GM12875 (cell line): Measurements from ENCODE around the gene ZBTB47.

Experiments used
- H3K4me3 ChIP-seq: one replicate; pipeline ENCODE4 v1.5.1; 2011; ENCODE audit warnings: low read depth, low read length, control low read depth
- CTCF ChIP-seq: IDR thresholded peaks from 2 replicates; pipeline ENCODE4 v1.5.1; 2011; ENCODE audit warnings: low read depth, mild to moderate bottlenecking, control low read depth, inconsistent platforms, low read length, moderate library complexity, borderline replicate concordance; ENCODE audit not compliant: insufficient read depth

Gene ZBTB47

GRCh38 chr3:42665050-42665878 lies 11.8 kb downstream of the ZBTB47 start:
- H3K4me3 ChIP-seq, result no peak overlapping the region
- TF ChIP-seq CTCF, result no peak

DNA sequence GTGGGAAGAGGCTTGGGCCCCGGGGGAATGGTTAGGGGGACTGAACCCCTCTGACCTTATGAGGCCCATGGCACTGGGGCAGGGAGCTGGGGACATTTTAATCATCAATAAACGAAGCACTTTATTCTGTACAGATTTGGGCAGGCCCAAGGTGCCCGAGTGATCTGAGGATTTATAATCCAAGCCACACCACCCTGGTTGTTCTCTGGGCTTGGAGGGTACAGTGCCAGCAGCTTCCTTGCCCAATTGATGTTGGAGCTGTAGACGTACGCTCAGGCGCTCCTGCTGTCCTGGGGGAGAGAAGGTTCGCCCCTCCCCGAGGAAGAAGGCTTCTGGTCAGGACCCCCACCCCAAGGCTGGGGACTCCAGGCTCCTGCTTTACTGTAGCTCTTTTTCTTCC lies 12.5 kb downstream of the ZBTB47 start:
- no peak overlapping the region for H3K4me3 ChIP-seq
- no peak for TF ChIP-seq CTCF

GRCh38 chr3:42666577-42666998 lies 13.1 kb downstream of the ZBTB47 start:
- no peak for TF ChIP-seq CTCF
- no peak overlapping the region for H3K4me3 ChIP-seq

DNA sequence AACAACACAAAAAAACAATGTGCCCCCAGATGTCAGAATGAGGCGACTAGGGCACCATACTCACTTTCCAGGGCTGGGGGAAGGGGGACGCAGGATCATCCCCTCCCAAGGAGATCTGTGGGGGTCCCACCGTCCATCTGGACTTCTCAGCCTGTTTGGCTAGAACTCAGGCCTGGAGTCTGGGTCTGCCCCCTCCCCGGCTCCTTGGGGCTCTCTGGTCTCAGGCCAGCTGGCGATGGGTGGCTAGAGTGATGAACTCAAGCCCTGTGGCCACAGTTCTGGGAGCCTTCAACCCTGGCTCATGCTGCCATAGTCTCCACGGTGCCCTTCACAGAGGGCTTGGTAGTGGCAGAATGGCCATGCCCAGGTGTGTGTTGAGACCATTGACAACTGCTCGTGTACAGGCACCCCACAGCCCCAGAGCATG lies 13.6 kb downstream of the ZBTB47 start:
- H3K4me3 ChIP-seq, result no peak overlapping the region
- no peak for TF ChIP-seq CTCF

DNA sequence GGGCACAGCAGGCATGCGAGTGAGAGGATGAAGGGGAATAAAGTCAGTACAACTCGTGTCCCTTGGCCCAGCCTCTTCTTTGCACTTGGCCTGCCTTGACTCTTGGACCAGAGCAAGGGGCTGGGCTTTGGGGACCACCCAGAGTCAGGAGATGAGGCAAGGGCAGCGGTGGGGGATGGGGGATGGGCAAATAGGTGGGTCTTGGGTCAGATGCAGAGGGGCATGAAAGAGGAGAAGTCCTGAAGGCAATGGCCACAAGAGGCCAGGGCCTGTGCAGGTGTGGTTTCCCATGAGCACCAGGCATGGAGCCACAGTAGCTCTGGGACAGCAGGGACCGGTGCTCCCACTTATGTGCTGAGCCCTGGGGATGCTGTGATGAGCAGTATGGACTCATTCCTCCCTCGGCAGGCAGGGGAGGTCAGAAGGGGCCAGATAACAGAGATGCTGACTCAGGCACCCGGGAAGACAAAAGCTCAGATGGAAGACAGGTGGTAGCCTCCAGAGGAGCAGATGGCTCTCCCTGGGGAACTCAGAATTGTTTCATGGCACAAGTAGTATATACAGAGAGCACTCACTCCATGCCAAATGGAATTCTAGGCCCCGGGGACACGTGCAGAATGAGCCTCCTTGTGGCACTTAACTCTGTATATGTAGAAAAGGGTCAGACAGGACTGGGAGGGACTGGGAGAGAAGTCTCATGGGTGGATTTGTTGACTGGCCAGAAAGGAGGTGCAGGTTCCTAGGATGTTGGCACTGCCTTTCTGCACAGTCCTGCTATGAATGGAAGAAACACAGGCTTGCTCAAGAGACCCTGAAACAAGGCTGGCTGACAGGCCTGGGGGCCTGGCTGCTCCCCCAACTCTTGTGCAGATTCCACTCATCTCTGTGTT lies 14.3 kb downstream of the ZBTB47 start:
- TF ChIP-seq CTCF, result no peak
- H3K4me3 ChIP-seq, result no peak overlapping the region

GRCh38 chr3:42668413-42668760 lies 14.9 kb downstream of the ZBTB47 start:
- TF ChIP-seq CTCF, result no peak
- H3K4me3 ChIP-seq, result no peak overlapping the region
